Measurements from ENCODE around the gene B3GAT3.
"Not testable (repeated sequence)": the region's sequence is repeated elsewhere in the genome, so short reads cannot be mapped to it uniquely, and the experiment has no call there.

The B3GAT3 gene

DNA sequence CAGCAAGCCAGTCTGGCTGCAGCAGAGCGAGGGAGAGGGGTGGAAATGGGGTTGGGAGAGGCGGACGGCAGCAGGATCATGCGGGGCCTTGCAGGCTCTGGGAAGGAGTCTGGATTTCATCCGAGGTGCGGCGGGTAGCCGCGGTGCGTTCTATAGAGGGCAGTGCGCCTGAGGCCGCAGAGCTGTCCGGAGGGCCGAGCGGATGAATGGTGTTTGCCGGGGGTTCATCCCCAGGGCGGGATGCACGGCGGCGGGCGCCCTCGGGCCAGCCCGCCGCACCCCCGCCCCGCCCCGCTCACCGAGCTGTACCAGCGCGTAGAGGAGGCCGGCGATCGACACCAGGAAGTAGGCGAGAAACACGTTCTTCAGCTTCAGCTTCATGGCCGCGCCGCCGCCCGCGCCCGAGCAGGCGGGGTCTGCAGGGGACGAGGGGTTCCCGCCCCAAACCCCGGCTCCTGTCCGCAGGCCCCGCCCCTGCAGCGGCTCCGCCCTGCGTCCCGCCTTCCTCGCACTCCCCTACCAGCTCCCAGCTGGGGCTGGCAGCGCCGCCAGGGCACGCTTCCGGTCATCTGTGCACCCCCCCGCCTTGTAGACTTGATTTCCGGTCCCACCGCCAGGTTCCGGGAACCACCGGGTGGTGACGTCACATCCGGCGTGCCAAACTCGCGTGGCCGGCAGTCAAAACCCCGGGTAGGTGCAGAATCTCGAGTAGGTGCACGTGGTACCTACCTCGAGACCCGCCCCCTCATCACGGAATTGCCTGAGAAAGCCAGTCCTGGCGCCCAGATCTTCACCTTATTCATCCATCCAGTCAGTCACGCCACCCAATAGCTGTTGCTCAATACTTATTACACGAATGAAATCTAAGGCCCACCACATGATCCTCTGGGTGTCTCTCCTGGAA is at the start of gene B3GAT3:
Gene B3GAT3 (minus strand): TSS at position 420 of the 904 bp plus-strand sequence. CDS start 39 bp downstream, at position 381.
- Mint-ChIP-seq H3K36me3 (ENCODE audit: low read depth) (peaks cover 50% of the 10 kb centered on the region), H3K4me3 (peak within 1 kb of the TSS; percentile 93), H3K27ac (peak within 1 kb of the TSS; percentile 93), H3K27me3 (no peaks in the 10 kb centered on the region), H3K4me1 (ENCODE audit: low read depth) (peaks cover 32% of the 10 kb centered on the region), H3K9me3 (no peaks in the 10 kb centered on the region)

DNA sequence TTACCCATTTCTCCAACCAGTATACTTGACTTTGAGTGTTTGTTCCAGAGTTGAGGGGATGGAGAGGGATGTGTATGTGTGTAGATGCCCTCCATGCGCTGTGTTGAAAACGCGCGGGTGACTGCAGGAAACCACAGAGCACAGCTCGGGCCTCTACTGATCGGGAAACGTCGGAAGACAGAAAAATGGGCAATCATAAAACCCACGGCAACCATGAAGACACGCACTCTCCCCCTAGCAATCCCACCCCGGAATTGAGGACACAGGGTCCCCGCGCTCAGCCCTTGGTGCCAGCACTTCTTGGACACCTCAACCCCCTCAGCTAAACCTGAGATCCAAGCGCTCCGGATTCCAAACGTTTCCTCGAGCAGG is 49.4 kb upstream of the B3GAT3 start:
- H3K36me3 Mint-ChIP-seq (ENCODE audit: low read depth): peaks cover 57% of the 10 kb centered on the region
- no peaks in the 10 kb centered on the region for H3K9me3 Mint-ChIP-seq
- peak overlapping the region; percentile 99 for H3K27ac Mint-ChIP-seq
- peak overlapping the region; percentile 96 for H3K4me3 Mint-ChIP-seq
- H3K27me3 Mint-ChIP-seq: no peaks in the 10 kb centered on the region
- peaks cover 68% of the 10 kb centered on the region for H3K4me1 Mint-ChIP-seq (ENCODE audit: low read depth)

DNA sequence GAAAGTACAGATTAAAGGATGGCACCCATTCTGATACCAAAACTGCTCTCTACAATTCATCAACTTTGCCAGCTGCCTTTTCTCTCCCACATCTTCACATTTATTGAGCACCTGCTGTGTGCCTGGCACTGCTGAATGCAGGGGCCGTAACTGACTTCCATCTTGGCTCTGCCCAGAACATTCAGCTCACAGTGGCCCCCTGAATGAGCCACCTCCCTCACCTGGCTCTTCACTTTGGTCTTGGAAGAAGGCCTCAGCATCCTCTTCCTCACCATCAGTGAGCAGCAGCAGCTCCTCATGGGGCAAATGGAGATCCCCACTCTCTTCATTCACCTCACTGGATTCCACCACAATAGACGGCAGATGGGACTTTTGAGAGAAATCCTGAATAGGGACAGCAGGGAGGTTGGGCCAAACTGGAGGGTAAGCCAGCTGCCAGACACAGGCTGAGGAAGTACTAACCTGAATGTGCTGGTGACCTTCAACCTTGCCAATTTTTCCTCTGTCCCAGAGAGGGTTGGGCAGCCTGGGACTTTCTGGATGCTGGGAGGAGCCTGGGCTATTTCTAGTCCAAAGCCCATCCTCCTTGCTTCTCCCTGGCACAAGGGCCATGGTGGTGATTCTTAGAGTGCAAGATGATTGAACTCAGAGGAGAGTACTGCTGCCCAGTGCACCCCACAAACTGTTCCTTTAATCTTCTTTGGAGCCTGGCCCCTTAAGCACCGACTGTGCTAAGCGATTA is 47.8 kb upstream of the B3GAT3 start:
- Mint-ChIP-seq H3K27ac (peak overlapping the region; percentile 71), H3K27me3 (no peaks in the 10 kb centered on the region), H3K4me3 (peak overlapping the region; percentile 96), H3K4me1 (ENCODE audit: low read depth) (peaks cover 67% of the 10 kb centered on the region), H3K9me3 (no peaks in the 10 kb centered on the region), H3K36me3 (ENCODE audit: low read depth) (peaks cover 63% of the 10 kb centered on the region)

DNA sequence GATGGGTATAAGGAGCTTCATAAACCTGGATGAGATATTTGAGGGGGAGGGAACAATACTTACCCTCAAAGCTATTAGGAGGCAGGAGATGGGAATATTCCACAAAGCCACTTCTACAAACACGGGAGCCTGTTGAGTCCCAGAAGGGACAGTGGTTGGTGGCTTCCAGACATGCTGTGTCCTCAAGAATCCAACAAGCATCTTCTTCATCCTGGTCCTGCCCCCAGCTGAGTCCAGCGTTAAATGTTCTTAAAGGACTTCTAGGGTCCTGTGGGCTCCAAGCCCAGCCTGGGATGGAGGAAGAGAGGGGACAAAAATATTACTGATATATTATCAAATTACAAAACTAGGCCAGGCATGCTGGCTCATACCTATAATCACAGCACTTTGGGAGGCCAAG is 45.7 kb upstream of the B3GAT3 start:
- Mint-ChIP-seq H3K4me1 (ENCODE audit: low read depth) (peaks cover 62% of the 10 kb centered on the region), H3K27ac (peak overlapping the region; percentile 98), H3K4me3 (peak overlapping the region; percentile 96), H3K27me3 (no peaks in the 10 kb centered on the region), H3K36me3 (ENCODE audit: low read depth) (peaks cover 75% of the 10 kb centered on the region), H3K9me3 (no peaks in the 10 kb centered on the region)

DNA sequence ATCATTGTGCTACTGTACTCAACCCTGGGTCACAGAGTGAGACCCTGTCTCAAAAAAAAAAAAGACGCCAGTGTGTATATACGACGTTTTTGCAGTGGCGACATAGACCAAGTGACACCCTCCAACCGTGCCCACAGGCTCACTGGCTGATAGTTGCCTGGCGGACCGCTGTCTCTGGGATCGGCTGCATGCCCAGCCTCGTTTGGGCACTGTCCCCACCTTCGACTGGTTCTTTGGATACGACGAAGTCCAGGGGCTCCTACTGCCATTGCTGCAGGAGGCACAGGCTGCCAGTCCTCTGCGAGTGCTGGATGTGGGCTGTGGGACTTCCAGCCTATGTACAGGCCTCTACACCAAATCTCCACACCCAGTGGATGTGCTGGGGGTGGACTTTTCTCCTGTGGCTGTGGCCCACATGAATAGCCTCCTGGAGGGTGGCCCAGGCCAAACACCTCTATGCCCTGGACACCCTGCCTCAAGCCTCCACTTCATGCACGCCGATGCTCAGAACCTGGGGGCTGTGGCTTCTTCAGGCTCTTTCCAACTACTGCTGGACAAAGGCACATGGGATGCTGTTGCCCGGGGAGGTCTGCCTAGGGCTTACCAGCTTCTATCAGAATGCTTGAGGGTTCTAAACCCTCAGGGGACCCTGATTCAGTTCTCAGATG is 44.6 kb upstream of the B3GAT3 start:
- H3K4me3 Mint-ChIP-seq: peak overlapping the region; percentile 96
- H3K4me1 Mint-ChIP-seq (ENCODE audit: low read depth): peaks cover 58% of the 10 kb centered on the region
- H3K27me3 Mint-ChIP-seq: no peaks in the 10 kb centered on the region
- no peaks in the 10 kb centered on the region for H3K9me3 Mint-ChIP-seq
- H3K27ac Mint-ChIP-seq: peak overlapping the region; percentile 98
- H3K36me3 Mint-ChIP-seq (ENCODE audit: low read depth): peaks cover 70% of the 10 kb centered on the region

DNA sequence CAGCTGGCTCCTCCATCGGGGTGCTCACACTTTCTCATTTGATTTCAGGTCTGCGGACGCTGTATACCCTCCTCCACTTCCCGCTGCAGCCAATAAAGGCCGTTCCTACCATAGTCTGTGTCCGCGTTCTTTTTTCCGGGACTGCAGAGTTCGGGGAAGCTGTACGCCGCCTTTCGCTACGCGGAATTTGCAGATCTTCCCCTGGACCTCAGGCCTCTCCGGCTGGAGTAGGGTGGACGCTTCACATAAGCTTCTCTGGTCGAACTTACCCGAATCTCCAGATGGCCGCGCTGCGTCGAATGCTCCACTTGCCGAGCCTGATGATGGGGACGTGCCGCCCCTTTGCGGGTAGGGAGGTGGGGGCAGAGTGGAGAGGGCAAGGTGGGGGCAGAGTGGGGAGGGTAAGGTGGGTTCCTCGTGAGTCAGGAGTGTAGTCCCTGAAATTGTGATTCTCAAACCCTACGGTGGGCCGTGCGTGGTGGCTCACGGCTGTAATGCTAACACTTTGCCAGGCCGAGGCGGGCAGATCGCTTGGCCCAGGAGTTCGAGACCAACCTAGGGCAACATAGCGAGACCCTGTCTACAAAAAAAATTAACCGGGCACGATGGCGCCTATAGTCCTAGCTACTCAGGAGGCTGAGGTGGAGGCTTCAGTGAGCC is 43.9 kb upstream of the B3GAT3 start:
- peaks cover 55% of the 10 kb centered on the region for H3K4me1 Mint-ChIP-seq (ENCODE audit: low read depth)
- H3K27me3 Mint-ChIP-seq: no peaks in the 10 kb centered on the region
- H3K27ac Mint-ChIP-seq: peak overlapping the region; percentile 98
- peaks cover 67% of the 10 kb centered on the region for H3K36me3 Mint-ChIP-seq (ENCODE audit: low read depth)
- H3K9me3 Mint-ChIP-seq: no peaks in the 10 kb centered on the region
- peak overlapping the region; percentile 96 for H3K4me3 Mint-ChIP-seq

DNA sequence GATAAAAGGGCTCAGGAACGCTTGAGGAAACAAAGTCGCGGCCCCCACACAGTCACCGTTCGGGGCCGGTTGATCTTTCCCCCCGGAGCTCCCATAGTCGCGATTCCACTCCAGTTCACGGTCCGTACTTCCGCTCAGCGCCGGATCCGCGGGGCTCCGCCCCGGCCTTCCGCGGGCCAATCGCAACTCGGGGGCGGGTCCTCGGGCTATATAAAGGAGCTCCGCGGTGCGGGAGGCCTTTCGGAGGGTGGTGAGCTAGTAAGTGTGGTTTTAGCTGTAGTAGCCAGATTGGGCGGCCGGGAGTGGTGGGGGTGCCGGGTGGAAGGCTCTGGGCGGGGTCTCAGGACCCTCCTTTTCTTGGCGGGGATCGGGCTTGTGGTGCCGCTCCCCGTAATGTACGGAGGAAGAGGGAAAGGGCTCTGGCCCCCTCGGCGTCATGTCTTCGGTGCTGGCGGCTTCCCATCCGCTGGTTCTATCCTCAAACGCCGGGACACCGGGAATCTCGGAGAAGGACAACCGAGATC is 43.4 kb upstream of the B3GAT3 start, which contains the start of the genes C11orf98 and CSKMT:
Gene C11orf98 (minus strand): TSS at position 136 of the 524 bp plus-strand sequence. CDS start 41 bp downstream, at position 95.
Gene CSKMT (plus strand): TSS at position 238 of the 524 bp plus-strand sequence. CDS start 568 bp downstream, outside the sequence.
- H3K36me3 Mint-ChIP-seq (ENCODE audit: low read depth): peaks cover 64% of the 10 kb centered on the region
- H3K9me3 Mint-ChIP-seq: no peaks in the 10 kb centered on the region
- H3K4me1 Mint-ChIP-seq (ENCODE audit: low read depth): peaks cover 50% of the 10 kb centered on the region
- H3K27ac Mint-ChIP-seq: peak within 1 kb of the TSS; percentile 98
- H3K27me3 Mint-ChIP-seq: no peaks in the 10 kb centered on the region
- H3K4me3 Mint-ChIP-seq: peak within 1 kb of the TSS; percentile 96

DNA sequence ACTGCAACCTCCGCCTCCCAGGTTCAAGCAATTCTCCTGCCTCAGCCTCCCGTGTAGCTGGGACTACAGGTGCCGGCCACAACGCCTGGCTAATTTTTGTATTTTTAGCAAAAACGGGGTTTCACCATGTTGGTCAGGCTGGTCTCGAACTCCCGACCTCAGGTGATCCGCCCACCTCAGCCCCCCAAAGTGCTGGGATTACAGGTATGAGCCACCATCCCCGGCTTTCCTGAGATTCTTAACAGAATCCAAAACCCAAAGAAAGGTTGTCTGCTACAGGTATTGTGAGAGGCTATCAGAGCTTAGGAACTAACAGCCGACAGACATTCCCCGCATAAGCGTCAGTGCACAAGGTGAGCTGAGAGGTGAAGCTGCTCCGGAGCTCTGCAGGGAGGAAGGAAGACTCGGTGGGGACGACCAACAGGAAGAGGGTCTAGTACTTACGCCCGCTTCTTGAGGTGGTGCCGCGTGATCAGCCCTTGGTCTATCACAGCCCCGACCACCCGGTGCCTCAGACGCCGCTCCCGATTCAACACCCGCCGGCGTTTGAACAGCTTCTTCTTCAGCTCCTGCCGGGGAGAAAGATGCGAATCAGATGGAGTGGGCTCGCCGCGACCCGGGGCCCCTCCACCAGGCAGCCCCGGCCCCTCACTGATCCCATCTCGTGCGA is 42.8 kb upstream of the B3GAT3 start:
- Mint-ChIP-seq H3K27ac (peak overlapping the region; percentile 98), H3K36me3 (ENCODE audit: low read depth) (peaks cover 60% of the 10 kb centered on the region), H3K4me3 (peak overlapping the region; percentile 96), H3K4me1 (ENCODE audit: low read depth) (peaks cover 44% of the 10 kb centered on the region), H3K27me3 (no peaks in the 10 kb centered on the region), H3K9me3 (no peaks in the 10 kb centered on the region)

DNA sequence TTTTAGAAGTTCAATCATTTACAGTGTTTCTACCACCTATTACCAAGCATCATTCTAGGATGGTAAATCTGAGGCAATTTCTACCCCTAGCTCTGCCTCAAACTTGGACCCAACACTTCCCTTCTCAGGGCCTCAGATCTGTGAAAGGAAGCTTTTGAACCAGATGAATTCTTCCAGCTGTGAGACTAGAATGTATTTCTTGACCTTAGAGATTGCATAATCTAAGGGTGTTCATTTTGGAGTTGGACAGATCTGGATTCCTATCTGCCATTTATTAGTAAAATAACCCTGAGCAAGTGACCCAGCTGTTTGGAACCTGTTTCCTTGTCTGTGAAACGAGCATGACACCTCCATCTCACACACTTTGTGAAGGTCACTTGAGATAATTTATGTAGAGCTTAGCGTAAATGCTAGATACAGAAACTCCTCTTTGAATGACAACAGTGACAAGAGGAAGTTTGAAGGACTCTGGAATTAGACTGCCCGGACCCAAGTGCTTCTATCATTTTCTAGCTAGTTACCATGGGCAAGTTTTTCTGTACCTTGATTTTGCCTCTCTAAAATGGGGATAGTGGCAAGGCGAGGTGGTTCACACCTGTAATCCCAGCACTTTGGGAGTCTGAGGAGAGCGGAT is 35.1 kb upstream of the B3GAT3 start:
- H3K4me1 Mint-ChIP-seq (ENCODE audit: low read depth): peaks cover 21% of the 10 kb centered on the region
- no peak overlapping the region for H3K4me3 Mint-ChIP-seq
- H3K27ac Mint-ChIP-seq: no peak overlapping the region
- peaks cover 9% of the 10 kb centered on the region for H3K36me3 Mint-ChIP-seq (ENCODE audit: low read depth)
- H3K9me3 Mint-ChIP-seq: no peaks in the 10 kb centered on the region
- H3K27me3 Mint-ChIP-seq: no peaks in the 10 kb centered on the region

DNA sequence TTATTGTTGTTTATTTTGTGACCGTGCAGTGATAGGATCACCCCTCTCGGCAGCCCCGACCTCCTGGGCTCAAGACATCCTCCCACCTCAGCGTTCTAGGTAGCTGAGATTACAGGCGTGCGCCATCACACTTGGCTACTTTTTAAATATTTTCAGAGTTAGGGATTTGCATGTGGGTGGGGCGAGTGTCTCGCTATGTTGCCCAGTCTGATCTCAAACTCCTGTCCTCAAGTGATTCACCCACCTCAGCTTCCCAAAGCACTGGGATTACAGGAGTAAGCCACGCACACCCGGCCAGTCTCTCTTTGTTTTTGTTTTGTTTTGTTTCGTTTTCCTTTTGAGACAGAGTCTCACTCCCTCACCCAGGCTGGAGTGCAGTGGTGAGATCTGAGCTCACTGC is 32.5 kb upstream of the B3GAT3 start:
- Mint-ChIP-seq H3K27me3 (no peaks in the 10 kb centered on the region), H3K9me3 (no peaks in the 10 kb centered on the region), H3K27ac (peak overlapping the region; percentile 58), H3K36me3 (ENCODE audit: low read depth) (peaks cover 4% of the 10 kb centered on the region), H3K4me3 (peak overlapping the region; percentile 17), H3K4me1 (ENCODE audit: low read depth) (peaks cover 28% of the 10 kb centered on the region)

DNA sequence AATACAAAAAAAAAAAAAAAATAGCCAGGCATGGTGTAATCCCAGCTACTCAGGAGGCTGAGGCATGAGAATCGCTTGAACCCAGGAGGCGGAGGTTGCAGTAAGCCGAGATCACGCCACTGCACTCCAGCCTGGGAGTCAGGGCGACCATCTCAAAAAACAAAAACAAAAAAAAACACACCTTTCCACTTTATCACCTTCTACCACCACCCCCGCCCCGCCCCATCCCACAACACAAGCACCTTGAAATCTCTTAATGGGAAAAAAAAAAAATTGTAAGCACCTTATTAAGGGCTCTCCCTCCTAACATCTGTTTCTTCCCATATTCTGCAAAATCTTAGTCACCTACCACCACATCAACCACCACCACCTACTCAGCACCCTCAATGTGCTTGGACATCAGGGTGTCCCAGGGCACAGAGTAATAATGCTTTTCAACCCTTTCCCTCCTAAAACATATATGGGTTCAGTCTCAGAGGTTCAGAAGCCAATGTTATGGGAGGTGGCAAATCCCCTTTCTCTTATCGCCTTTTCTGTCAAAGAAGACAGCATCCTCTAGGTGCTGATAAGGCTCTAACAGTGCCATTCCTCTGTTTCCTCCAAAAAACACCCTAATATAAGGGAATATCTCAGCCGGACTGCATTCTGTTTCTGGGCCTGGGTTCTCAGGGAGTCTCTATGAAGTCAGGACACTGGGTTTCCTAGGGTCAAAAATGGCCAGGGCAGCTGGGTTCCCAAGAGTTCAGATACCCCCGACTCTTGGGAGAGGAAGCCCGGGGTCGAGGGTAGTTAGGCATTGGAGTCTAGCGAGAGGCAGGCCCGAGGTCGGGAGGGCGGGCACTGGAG is 30.6 kb upstream of the B3GAT3 start:
- Mint-ChIP-seq H3K27me3 (no peaks in the 10 kb centered on the region), H3K4me3 (peak overlapping the region; percentile 87), H3K9me3 (no peaks in the 10 kb centered on the region), H3K4me1 (ENCODE audit: low read depth) (peaks cover 31% of the 10 kb centered on the region), H3K36me3 (ENCODE audit: low read depth) (peaks cover 4% of the 10 kb centered on the region), H3K27ac (peak overlapping the region; percentile 88)

DNA sequence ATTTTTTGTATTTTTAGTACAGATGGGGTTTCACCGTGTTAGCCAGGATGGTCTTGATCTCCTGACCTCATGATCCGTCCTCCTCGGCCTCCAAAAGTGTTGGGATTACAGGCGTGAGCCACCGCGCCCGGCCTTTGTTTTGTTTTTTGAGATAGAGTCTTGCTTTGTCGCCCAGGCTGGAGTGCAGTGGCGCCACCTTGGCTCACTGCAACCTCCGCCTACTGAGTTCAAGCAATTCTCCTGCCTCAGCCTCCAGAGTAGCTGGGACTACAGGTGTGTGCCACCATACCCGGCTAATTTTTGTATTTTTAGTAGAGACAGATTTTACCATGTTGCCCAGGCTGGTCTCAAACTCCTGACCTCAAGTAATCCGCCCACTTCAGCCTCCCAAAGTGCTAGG is 28.5 kb upstream of the B3GAT3 start:
- not testable (repeated sequence) for H3K4me3 Mint-ChIP-seq; H3K9me3 Mint-ChIP-seq; H3K27me3 Mint-ChIP-seq; H3K27ac Mint-ChIP-seq; H3K36me3 Mint-ChIP-seq (ENCODE audit: low read depth)
- peaks cover 44% of the 10 kb centered on the region for H3K4me1 Mint-ChIP-seq (ENCODE audit: low read depth)

DNA sequence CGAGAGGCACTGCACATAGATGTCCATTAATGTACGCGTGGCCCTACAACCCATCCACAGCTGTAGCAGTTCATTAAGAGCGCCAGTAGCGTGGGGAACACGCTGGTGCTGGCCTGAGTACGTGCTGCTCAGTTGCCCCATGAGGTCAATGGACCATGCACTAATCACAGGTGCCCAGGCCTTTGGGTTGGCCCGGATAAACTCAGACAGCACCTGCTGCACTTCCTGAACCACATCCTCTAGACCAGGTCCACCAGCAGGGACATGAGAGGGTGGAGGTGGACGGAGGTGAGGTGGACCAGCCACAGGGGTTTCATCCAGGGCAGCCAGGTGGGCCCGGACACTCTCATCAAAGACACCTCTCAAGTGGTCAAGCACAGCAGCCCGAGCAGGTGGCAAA is 27.7 kb upstream of the B3GAT3 start:
- peak overlapping the region; percentile 31 for H3K27ac Mint-ChIP-seq
- no peak overlapping the region for H3K4me3 Mint-ChIP-seq
- H3K4me1 Mint-ChIP-seq (ENCODE audit: low read depth): peaks cover 48% of the 10 kb centered on the region
- no peaks in the 10 kb centered on the region for H3K27me3 Mint-ChIP-seq
- H3K9me3 Mint-ChIP-seq: no peaks in the 10 kb centered on the region
- H3K36me3 Mint-ChIP-seq (ENCODE audit: low read depth): peaks cover 12% of the 10 kb centered on the region

All from stimulated activated naive CD8-positive, alpha-beta T cell treated with anti-CD3 and anti-CD28 coated beads, Interleukin-15, Interleukin-2, amounts not matched to agents 100 ng/mL and 50 ng/mL, for 24 hours (primary cell).